Coronary artery (tissue), 2 donors: ENCODE data around the gene PPL.

Source experiments
- DNase-seq: peaks from one replicate; pipeline ENCODE4 v3.0.0-alpha.2; 2017; ENCODE audit warnings: low spot score
- H3K27ac ChIP-seq, 2 donors: fragments of 200-600 bp; sonication (generic); one replicate each; pipeline ENCODE4 v1.5.1; 2016 to 2019
- H3K4me3 ChIP-seq: fragments of 200-600 bp; sonication (generic); 2 replicates; pipeline ENCODE4 v1.5.1; 2016; ENCODE audit warnings: mild to moderate bottlenecking, moderate library complexity
- CTCF ChIP-seq: fragments of 200-600 bp; sonication (generic); IDR thresholded peaks from one replicate; pipeline ENCODE4 v1.5.1; 2019; ENCODE audit warnings: antibody characterized with exemption

The PPL gene

GRCh38 chr16:4908854-4909401 lies 28.0 kb downstream of the PPL start:
- Histone ChIP-seq H3K27ac (no peak overlapping the region), H3K4me3 (no peak overlapping the region)
- no peak for DNase-seq
- TF ChIP-seq CTCF, result no peak

GRCh38 chr16:4904942-4905615 lies 31.9 kb downstream of the PPL start:
- no peak for DNase-seq
- Histone ChIP-seq H3K4me3 (no peak overlapping the region), H3K27ac (no peak overlapping the region)
- TF ChIP-seq CTCF, result no peak

GRCh38 chr16:4904108-4904941 lies 32.6 kb downstream of the PPL start:
- H3K4me3 ChIP-seq, result no peak overlapping the region
- H3K27ac ChIP-seq, result no peak overlapping the region
- DNase-seq, result no peak
- TF ChIP-seq CTCF, result no peak

- Histone ChIP-seq H3K4me3 (no peak overlapping the region), H3K27ac (no peak overlapping the region)
- no peak for DNase-seq
- TF ChIP-seq CTCF, result no peak
These were observed 34.9 kb downstream of the PPL start for GRCh38 chr16:4902038-4902437.

- Histone ChIP-seq H3K27ac (no peak overlapping the region), H3K4me3 (no peak overlapping the region)
- no peak for DNase-seq
- TF ChIP-seq CTCF, result no peak
These were observed 36.2 kb downstream of the PPL start for GRCh38 chr16:4900750-4901149.

- no peak for DNase-seq
- no peak for TF ChIP-seq CTCF
- no peak overlapping the region for H3K4me3 ChIP-seq
- H3K27ac ChIP-seq, result no peak overlapping the region
These were observed 36.9 kb downstream of the PPL start for GRCh38 chr16:4900036-4900435.
